Stimulated activated CD8-positive, alpha-beta memory T cell treated with anti-CD3 and anti-CD28 coated beads, Interleukin-15, amount 100 ng/mL, for 4 hours (primary cell): ENCODE measurements around the gene SOCS6.
"Not testable (repeated sequence)": the region's sequence is repeated elsewhere in the genome, so short reads cannot be mapped to it uniquely, and the experiment has no call there.

Source experiments
- DNase-seq, 2 donors: peaks; one replicate each; pipeline ENCODE4 v3.0.0-alpha.2; 2020; ENCODE audit warnings: low read depth in 2 of 2

The SOCS6 gene

GRCh38 chr18:70322385-70322784 is 33.5 kb downstream of the SOCS6 start:
- no peak for DNase-seq

- DNase-seq: no peak
Measured at GRCh38 chr18:70322928-70323327, 34.1 kb downstream of the SOCS6 start.

DNA sequence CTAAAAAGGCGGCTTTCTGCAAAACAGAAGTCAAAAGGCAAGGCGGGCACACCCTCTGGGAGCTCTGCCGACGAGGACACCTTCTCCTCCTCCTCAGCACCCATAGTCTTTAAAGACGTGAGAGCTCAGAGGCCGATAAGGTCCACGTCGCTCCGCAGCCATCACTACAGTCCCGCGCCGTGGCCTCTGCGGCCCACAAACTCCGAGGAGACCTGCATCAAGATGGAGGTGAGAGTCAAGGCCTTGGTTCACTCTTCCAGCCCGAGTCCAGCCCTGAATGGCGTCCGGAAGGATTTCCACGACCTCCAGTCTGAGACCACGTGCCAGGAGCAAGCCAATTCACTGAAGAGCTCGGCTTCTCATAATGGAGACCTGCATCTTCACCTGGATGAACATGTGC is 36.1 kb downstream of the SOCS6 start:
- DNase-seq: no peak

GRCh38 chr18:70326255-70326654 is 37.4 kb downstream of the SOCS6 start:
- no peak for DNase-seq

- no peak for DNase-seq
Measured at GRCh38 chr18:70328169-70328568, 39.3 kb downstream of the SOCS6 start.

DNA sequence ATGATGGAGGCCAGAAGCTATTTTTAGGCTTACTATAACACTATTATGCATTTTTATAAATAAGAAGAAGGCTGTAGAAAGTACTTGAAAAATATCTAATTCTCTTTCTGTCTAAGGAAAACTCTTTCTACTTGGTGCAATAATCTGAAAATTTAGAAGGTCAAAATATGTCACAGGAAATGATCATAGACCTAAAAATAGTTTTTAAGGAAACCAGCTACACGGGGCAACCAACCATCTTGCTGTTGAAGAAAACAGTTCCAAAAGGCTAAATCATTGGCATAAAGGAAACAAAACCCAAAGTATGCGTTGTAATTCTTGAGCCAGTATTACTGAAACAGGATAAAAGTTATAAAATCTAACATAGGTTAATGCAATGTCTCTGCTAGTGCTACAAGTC is 40.2 kb downstream of the SOCS6 start:
- DNase-seq: no peak

- DNase-seq: no peak
Measured at GRCh38 chr18:70330887-70331286, 42.0 kb downstream of the SOCS6 start.

DNA sequence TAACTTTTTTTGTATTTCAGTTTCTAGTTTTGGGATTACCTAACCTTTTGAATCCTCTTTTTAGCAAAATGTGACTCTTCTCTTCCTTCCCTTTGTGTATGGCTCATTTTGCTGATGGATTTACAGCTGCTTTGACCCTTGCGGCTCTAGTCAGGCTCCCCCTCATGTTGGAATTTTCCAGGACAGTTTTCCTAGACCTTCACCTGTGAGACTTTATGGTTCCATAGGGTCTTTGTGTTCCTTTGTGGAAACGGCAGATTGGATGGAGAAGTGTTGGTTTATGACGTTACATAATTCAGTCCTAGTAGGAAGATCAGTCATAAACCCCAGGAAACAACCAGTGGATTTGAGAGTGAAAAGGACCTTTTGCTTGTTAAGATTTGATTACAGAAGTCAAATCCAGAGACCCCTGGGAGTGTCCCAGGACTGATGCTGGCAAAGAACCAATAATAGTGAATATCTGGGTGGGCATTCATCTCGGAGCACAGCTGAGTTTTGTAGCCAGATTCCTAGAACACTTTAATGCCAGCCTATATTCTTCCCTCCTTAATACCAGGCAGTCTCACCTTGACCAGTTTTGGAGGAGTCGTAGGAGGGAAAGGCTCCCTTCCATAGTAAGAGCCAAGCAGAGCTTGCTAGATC is 42.7 kb downstream of the SOCS6 start:
- DNase-seq: no peak

DNA sequence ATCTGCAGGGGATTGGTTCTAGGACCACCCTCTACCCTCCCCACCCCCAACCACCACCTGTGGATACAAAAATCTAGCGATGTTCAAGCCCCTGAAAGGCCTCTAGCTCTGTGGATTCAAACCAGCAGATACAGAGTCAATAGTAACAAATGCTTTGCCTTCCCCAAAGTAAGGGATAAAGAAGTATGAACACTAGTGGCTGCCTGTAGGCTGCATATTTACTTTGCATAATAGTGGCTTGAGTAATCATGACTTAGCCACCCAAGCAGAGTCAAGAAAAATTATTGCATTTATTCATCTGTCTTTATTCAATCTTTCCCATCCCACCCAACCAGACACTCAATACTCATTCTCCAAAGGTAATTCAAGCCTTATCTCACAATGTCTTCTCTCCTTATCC is 43.8 kb downstream of the SOCS6 start:
- no peak for DNase-seq

DNA sequence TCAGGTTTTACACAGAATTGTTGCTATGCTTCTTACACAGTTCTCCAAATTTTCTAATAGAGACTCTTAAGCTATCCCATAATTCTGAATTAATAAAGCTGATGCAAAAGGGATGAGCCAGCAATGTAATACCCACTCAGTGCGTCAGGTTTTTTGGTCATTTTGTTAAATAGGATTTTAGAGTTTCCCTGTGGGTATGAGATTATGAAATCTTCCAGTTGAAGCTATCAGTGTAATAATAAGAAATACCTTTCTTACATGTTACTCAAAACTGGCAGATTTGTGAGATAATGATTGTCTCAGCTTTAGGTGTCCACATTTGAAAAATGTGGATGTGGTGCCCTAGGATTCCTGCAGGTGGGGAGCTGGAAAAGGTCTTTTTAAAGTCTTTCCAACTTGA is 44.5 kb downstream of the SOCS6 start:
- no peak for DNase-seq

GRCh38 chr18:70333757-70334156 is 44.9 kb downstream of the SOCS6 start:
- DNase-seq: no peak

DNA sequence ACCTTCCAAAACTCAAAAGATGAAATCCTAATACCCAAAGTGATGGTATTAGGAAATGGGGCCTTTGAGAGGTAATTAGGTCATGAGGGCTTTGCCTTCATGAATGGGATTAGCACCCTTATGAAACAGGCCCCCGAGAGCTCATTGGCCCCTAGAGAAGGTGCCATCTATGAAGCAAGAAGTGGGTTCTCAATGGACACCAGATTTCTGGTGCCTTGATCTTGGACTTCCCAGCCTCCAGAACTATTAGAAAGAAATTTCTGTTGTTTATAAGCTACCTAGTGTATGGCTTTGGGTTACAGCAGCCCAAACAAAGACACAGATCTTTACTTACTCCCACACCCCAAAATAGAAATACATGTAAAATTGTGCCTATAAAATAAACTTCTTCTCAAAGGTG is 45.4 kb downstream of the SOCS6 start:
- no peak for DNase-seq

GRCh38 chr18:70334728-70335329 is 46.0 kb downstream of the SOCS6 start:
- no peak for DNase-seq

DNA sequence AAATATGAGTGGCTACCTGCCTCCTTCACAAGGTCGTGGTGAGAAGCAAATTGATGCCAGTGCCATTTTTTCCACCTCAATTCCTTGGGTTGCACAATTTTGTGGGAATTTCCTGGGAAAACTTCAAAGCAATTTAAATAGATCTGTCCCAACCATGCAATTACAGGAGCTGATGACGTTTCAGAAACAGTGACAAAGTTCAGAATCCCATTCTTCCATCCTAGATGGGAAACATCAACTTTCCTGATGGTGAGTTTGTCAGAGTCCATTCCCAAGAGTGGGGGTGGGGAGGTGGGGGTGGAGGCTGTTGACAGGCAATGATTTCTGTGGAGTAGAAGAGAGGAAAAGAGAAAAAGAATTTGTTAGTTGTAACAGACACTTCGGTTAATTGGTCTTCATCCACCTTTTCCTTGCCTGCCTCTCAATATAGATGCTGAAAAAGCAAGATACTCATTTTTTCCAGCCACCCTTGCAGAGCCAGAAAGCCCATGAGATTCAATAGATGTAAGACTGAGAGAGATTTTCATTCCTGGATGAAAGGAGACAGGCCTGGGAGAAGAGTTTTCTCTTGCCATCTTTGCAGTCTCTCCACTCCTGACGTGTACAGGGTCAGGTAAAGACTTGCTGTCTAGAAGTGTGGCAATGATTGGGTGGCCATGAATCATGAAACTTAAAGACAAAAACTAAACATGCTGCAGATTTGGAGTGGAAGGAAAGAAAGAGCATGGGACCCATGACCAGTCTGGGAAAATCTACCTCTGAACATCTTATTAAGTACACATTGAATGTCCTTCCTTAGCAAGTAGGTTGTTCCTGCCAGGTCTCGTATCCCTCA is 47.3 kb downstream of the SOCS6 start:
- no peak for DNase-seq

DNA sequence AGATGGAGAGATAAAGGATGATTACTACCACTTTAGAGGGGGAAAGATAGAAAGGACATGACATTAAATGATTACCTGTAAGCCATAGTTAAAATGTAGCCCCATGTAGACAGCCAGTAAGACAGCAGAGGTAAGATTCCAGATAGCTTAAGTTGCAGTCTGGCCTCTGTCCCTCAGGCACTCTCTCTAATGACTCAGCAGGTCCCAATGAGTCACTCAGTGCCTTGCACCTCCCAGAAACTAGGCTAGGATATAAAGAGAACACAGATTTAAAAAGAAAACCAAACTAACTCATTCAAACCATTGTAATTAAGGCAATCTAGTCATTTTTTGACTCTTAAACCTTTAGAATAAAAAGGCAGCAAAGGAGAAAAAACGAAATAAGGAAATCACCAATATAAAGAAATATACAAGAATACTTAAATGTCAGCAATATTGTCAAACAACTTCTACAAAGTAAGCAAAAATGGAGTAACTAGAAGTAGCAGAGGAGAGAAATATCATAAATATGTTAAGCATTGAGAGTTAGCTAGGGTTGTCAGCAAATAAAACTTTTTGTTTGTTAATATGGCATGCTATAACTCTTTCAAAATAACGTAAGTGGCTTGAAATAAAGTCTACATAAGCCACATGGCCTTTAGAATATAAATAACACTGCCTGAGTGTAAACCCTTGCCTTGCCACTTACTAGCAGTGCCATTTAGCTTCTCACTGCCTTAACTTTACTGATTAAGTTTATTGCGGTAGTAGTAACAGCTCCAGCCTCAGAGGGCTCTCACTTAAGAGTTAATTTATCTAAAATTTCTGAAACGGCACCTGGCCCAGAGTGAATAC is 48.5 kb downstream of the SOCS6 start:
- no peak for DNase-seq

GRCh38 chr18:70338890-70339289 is 50.0 kb downstream of the SOCS6 start:
- DNase-seq: no peak

DNA sequence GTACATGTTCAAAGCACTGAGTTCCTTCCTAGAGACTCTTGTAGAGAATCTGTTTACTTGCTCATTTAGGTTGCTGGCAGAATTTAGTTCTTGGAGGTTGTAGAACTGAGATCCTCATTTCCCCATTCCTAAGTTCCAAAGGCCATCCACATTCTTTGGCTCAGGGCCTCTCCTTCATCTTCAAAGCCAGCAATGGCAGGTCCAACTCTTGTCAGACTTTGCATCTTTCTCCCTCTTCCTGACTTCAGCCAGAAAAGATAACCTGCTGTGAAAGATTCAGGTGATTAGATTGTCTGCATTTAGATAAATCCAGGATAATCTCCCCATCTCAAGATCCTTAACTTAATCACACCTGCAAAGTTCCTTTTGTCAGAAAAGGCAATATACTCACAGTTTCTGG is 51.1 kb downstream of the SOCS6 start:
- no peak for DNase-seq

DNA sequence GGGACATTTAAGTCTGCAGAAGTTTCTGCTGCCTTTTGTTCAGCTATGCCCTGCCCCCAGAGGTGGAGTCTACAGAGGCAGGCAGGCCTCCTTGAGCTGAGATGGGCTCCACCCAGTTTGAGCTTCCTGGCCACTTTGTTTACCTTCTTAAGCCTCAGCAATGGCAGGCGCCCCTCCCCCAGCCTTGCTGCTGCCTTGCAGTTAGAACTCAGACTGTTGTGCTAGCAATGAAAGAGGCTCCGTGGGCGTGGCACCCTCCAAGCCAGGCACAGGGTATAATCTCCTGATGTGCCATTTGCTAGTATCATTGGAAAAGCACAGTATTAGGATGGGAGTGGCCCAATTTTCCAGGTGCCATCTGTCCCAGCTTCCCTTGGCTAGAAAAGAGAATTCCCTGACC is 59.6 kb downstream of the SOCS6 start:
- DNase-seq: not testable (repeated sequence)

DNA sequence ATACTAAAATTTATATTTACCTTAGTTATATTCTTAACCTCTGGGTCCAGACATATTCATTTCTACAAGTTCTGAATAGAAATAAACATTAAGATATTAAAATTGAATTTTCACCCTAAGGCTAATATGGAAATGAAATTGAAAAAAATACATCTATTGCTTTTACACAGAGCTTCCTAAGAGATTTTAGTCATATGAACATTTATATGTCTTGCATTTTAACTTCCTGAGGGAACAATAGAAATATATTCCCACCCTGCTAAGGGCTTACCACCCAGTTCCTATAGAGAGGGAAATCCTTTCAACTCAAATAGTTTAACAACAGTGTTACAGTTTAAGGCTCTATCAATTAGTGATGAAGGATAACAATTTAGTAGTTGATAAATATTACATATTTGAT is 60.5 kb downstream of the SOCS6 start:
- no peak for DNase-seq

- DNase-seq: no peak
Measured at GRCh38 chr18:70354080-70354479, 65.2 kb downstream of the SOCS6 start.

GRCh38 chr18:70354771-70355170 is 65.9 kb downstream of the SOCS6 start:
- DNase-seq: no peak
